Epidermal melanocyte (primary cell): ENCODE data around the gene CHCHD2.
"Not testable (repeated sequence)": the region's sequence is repeated elsewhere in the genome, so short reads cannot be mapped to it uniquely, and the experiment has no call there.

Experiments used
- DNase-seq: peaks from one replicate; pipeline ENCODE4 v3.0.0; 2011; ENCODE audit warnings: low spot score; ENCODE audit not compliant: insufficient read length

CHCHD2 gene, protein sequence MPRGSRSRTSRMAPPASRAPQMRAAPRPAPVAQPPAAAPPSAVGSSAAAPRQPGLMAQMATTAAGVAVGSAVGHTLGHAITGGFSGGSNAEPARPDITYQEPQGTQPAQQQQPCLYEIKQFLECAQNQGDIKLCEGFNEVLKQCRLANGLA

DNA sequence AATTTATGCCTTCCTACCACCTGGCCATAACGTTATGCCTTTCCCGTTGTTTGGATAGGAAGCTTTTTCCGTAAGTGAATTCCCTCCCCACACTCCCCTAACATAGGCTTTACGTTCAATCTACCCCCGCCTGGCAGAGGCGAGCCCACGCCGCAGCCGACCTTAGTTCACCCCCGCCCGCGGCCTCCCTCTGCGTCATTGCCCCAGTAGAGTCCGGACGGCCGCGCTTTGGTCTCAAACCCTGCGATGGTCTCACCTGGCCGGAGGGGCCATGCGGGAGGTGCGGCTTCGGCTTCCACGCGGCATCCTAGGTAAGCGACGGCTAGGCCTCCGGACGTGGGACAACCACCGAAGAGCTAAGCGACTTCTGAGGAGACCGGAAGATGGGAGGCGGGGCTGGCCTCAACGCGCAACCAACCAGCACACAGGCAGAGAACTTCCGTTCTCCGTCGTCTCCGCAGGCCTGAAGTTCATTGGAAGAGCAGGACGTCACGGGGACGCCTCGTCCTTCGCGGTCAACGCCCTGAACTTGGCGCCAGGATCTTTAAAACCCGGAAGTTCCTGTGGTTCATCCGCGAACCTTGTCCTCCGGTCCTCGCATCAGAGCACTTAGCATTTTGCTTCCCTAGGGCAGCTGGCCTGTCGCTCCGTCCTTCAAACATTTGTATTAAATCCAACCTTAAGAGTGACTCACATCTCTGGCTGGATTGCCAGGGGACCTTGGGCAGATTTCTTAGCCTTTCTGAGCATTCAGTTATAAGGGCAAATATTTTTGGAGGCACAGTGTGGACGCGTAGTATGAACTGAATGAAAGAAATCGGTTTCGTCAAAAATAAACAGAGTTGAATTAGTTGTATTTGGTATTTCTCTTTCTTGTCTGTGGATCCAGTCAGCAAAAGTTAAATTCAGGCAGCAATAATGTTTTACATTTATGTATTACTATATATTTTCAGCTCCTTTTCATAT, at the start of gene CHCHD2:
Gene CHCHD2, minus strand, starts transcription at position 369 of the 966 bp plus-strand sequence. Its CDS starts 63 bp downstream, at position 306.
- DNase-seq, result peak; percentile 98

DNA sequence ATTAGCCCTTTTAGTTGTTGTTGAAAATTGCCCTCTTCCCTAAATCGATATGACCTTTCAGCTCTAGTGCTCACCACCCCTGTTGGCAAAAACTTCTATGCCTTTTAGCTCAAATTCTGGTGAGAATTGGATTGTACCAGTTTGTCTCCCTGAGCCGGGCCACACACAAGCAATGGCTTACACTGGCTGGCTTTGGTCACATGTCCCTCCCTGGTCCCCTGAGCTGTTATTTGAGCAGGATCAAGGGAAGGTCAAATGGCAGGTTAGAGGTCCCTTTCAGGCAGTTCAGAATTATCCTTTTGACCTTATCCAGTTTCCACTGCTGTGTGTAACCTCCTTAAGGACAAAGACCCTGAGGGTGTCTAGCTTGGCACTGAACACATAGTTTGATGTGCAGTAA, 24.8 kb upstream of the CHCHD2 start:
- not testable (repeated sequence) for DNase-seq

DNA sequence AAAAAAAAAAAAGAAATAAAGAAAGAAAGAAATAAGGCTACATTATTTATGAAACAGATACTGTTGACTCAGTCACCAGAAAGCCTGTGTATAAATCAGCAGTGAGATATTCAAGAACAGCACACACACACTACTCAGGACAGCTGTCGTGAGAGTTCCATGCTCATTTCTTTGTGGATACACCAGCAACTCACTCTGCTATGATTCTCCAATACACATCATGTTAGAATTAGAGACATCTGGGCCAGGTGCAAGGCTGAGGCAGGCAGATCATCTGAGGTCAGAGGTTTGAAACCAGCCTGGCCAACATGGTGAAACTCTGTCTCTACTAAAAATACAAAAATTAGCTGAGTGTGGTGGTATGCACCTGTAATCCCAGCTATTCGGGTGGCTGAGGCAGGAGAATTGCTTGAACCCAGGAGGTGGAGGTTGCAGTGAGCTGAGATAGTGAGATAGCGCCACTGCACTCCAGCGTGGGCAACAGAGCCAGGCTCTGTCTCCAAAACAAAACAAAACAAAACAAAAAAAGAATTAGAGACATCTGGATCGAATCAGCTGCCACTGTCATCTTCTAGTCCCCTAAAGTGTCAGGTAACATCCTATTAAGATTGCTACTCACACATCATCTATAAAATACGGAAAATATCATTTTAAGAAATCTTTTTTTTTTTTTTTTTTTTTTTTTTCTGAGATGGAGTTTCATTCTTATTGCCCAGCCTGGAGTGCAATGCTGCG, 21.1 kb upstream of the CHCHD2 start:
- DNase-seq, result no peak

DNA sequence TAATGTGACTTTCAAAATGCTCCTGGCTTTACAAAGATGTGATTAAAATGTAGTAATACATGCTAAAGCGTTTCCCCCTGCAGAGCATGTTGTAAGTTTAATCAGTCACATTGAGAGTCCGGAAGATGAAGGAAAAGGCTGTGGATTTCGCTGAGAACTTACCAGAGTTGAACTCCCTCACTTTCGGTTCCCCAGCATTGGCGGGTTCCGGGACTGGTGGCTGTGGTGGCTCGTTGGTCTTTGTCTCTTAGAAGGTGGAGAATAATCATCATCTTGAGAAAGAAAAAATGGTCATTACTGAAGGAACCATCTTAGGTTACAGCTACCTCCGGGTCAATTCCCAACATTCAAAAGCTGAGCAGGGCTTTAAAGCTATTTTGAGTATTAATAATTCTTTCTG, 19.6 kb upstream of the CHCHD2 start:
- no peak for DNase-seq

DNA sequence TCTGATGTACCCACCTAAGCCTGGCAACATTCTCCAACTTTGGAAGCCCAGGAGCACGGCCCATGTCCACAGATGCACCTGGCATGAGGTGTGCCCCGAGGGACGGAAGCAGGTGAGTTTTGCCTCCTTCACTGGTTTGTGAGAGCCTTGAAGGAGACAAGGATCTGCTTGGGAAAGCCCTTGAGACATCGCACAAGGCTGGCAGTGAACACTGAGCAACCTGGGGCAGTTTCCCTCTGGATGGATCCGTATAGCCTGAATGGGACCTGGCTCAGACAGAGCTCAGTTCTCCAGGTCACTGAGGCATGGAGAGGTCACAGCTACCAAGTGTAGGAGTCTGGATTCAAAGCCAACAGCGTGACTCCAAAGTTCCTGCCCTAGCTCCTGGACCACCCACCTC, 18.7 kb upstream of the CHCHD2 start:
- DNase-seq, result no peak

DNA sequence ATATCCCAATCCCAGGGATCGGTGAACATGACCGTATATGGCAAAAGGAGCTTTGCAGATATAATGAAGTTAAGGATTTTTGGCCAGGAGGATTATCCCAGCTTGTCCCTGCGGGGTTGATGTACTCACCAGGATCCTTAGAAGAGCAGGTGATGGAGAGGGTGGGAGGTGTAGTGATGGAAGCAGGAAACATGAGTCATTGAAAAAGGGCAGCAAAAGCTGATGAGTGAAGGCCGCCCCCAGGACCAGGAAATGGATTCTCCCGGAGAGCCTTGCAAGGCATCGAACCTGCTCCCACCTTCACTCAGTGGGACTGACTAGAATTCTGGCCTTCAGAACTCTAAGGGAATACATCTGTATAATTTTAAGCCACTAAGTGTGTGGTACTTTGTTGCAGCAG, 15.2 kb upstream of the CHCHD2 start:
- no peak for DNase-seq

DNA sequence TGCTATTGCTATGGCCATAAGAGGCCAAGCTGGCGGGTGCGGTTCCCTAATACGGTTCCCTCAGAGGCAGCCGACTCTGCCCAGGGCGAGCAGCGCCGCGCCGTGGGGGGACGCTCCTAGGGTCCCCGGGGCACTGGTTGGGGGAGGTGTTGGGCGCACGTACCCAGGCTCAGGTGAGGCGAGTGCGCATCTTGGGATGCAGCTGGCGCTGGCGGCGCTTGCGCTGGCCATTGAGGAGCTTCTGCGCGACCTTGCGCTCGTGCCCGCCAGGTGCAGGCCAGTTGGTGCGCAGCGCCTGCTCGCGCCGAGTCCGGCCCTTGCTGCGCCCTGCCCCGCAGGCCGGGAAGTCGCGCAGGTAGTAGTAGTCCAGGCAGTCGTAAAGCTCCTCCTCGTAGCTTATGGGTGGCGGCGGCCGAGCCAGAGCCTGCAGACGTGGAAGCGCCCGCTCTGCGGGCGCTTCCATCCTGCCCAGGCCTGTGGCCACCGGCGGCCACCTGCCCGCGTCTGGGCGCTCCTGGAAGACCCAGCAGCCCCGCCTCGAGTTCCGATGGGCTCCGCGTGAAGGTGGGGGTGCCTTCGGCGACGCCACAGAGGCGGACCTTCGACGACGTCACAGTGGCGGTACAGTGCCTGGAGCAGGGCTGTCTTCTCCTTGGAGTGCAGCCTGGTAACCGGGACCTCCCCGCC, 9.7 kb upstream of the CHCHD2 start, which contains the start of gene NUPR2:
Gene NUPR2, minus strand, starts transcription at position 566 of the 687 bp plus-strand sequence. Its CDS starts 103 bp downstream, at position 463.
- no peak for DNase-seq

DNA sequence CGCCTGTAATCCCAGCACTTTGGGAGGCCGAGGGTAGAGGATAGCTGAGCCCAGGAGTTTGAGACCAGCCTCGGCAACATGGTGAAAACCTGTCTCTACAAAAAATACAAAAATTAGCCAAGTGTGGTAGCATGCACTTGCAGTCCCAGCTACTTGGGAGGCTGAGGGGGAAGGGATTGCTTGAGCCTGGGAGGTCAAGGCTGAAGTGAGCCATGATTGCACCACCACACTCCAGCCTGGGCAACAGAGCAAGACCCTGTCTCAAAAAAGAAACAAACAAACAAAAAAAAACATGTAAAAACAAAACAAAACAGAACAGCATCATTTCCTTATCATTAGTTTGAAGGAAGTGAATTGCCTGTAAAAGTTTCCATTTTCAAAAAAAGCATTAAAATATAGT, 6.0 kb upstream of the CHCHD2 start:
- DNase-seq, result not testable (repeated sequence)

DNA sequence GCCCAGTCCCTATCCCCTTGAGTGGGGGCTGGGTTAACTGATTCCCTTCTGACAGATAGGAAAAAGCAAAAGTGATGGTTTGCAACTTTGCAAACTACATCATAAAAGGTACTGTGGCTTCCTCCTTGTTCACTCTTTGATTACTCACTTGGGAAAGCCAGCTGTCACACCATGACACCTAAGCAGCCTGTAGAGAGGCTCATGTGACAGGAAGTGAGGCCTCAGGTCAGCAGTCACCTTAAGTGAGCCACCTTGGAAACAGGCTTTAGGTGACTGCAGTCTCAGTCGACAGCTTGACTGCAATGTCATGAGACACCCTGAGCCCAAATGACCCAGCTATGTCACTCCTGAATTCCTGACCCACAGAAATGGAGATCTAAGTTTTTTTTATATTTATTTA, 4.3 kb upstream of the CHCHD2 start:
- DNase-seq, result no peak

DNA sequence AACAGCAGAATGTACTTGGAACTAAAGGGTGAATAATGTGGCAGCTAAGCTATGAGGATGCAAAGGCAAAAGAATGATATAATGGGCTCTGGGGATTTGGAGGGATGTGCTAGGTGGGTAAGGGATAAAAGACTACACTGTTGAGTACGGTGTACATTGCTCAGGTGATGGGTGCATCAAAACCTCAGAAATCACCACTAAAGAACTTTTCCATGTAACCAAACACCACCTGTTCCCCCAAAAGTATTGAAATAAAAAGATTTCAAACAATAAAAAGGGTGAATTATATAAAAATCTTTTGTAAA, 1.6 kb upstream of the CHCHD2 start:
- no peak for DNase-seq

DNA sequence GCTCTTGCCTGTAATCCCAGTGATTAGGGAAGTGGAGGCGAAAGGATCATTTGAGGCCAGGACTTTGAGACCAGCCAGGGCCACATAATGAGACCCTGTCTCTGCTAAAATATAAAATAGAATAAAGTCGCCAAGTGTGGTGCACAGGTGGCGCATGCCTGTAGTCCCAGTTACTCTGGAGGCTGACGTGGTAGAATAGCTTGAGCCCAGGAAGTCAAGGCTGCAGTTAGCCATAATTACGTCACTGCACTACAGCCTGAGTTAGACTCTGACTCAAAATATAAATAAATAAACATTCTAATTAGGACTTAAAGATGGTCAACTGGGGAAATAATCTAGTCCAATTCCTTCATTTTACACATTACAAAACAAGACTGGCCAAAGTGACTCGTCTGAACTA, 768 bp downstream of the CHCHD2 start:
- DNase-seq, result no peak

DNA sequence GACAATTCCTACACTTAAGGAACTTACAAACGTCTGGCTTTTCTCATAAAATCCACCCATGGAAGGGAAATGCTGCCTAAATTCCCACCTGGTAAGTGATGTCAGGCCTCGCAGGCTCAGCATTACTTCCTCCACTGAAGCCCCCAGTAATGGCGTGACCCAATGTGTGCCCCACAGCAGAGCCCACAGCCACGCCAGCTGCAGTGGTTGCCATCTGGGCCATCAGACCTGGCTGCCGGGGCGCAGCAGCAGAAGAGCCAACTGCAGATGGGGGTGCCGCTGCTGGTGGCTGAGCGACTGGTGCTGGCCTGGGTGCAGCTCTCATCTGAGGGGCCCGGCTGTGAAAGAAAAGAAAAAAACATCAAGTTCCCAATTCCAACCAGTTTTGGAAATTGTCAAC, 2.1 kb downstream of the CHCHD2 start:
- DNase-seq, result not testable (repeated sequence)

DNA sequence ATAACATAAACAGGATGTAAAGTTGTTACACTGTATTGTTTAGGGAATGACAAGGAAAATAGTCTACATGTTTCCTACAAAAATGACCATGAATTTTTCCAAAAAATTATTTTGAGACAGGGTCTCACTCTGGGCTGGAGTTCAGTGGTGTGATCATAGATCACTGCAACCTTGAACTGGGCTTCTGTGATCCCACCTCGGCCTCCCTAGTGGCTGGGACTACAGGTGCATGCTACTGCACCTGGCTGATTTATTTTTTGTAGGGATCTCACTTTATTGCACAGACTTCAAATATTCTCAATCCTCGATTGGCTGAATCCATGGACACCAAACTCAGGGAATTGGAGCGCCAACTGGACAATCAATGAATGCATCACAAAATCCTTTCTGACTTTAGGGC, 6.6 kb downstream of the CHCHD2 start:
- no peak for DNase-seq

DNA sequence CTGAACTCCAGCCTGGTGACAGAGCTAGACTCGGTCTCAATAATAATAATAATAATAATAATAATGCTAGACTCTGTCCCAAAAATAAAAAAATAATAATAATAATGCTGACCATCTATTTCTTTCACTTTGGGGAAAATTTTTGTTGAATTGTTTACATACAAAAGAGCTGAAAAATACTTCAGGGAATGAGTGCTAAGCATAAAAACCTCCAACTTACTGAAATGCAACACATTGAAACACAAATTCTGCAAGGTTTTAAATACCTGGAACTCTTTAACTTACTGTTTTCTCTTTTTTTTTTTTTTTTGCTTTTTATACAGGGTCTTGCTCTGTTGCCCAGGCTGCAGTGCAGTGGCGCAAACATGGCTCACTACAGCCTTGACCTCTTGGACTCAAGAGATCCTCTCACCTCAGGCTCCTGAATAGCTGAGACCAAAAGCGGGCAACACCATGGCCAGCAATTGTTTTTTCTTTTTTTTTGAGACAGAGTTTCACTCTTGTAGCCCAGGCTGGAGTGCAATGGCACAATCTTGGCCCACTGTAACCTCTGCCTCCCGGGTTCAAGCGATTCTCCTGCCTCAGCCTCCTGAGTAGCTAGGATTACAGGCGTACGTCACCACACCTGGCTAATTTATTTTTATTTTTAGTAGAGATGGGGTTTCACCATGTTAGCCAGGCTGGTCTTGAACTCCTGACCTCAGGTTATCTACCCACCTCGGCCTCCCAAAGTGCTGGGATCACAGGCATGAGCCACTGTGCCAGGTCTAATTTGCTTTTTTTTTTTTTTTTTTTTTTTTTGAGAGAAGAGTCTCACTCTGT, 7.9 kb downstream of the CHCHD2 start:
- DNase-seq, result not testable (repeated sequence)

DNA sequence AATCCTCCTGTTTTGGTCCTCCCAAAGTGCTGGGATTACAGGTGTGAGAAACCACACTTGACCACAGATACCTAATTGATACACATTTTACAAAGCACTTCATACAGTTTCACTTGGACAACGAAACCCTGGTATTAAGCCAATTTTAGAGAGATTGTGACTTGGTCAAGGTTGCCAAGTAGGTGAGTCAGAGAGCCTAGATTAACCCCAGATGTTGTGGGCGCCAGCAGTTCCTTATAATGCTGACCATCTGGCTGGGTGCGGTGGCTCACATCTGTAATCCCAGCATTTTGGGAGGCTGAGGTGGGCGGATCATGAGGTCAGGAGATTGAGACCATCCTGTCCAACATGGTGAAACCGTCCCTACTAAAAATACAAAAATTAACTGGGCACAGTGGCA, 8.6 kb downstream of the CHCHD2 start:
- DNase-seq, result peak; percentile 30

DNA sequence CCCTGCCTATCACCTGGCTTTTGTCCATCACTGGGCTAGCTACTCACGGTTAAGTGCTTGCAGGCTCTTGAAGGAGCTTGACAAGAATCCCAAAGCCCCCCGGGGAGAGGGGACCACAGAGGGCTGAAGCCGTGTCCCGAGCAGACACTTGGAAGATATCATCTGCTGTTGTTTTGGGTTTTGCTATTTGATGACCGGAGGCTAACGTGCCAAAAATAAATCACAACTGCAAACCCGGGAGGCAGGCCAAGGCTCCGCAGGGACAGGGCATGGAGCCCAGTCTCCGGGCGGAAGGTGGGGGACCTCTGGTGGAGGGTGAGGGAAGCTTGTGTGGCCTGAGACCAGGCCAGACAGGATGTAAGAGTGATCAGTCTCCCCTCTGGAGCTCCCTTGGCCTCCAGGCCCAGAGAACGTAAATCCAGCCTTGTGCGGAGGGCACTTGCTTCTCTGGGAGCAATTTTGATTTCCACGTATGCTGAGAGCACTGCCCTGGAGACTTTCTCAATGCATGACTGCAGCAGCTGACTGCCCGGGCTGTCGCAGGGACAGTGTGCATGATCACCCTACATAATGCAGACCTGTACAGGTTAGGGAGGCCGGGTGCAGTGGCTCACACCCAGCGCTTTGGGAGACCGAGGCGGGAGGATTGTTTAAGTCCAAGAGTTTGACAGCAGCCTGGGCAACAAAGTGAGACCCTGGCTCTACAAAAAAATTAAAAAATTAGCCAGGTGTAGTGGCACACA, 13.3 kb downstream of the CHCHD2 start, which contains the start of gene PHKG1:
Gene PHKG1, minus strand, starts transcription at position 164 of the 743 bp plus-strand sequence. CDS start 4,011 bp downstream, outside the sequence.
- peak; percentile 85 for DNase-seq

DNA sequence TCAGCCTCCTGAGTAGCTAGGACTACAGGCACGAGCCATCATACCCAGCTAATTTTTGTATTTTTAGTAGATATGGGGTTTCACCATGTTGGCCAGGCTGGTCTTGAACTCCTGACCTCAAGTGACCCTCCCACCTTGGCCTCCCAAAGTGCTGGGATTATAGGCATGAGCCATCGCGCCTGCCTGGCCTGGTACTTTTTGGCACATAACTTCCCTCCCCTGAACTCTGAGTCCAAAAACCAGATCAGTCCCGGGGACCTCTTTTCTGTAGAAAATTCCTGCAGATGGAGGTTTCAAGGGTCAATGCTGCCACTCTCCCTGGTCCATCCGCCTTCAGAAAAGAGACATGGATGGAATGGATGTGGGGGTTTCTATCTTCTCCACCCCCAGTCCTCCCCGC, 13.9 kb downstream of the CHCHD2 start:
- DNase-seq, result peak; percentile 17

DNA sequence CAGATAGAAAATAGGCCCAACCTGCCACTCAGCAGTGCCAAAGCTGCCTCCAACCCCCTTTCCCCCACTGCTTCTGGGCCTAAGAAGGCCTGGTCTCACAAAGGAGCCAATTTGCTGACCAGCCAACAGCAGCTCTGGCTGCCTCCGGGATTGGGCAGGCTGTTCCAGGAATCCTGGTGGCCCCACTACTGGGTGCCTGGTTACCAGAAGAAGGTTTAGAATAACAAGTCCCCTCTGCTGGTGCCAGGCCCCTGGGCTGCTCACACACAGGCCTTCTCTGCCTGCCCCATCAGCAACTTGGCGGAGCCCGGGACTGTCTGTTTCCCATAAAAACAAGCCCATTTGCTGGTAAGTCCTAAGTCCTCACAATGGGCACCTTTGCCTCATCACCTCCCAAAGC, 14.7 kb downstream of the CHCHD2 start:
- DNase-seq, result no peak

DNA sequence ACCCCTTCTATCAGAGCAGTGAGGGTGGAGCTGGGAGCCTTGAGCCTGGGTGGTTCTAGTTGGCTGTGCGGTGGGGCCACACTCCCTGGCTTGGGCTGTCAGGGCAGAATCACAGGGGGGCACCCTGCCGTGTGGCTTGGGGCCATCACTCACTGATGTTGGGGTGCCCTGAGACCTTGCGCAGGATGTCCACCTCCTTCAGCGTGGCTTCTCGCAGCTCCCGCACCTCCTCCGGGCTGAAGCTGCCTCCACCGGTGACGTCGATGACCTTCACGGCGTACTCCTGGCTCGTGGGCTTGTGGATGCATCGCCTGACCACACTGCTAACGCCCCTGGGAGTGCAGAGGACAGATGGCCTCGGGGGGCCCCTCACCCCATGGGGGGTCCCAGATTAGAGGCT, 18.8 kb downstream of the CHCHD2 start:
- DNase-seq, result no peak

DNA sequence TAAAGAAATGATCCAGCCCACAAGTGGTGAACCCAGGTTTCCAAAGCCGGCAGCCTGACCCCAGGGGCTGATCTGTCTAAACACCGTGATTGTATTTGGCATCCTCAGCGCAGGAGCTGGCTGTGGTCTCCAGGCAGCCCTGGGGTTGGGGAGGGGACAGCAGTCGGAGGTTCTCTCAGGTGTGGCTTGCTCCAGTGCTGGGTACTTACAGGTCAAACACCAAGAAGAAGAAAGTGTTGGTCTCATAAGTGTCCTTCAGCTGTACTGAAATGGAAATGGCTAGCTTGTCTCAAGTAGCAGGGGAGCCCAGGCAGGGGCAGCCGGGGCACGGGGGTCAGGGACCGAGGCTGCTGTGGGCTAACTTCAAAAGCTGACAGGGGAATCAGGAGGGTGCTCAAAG, 19.5 kb downstream of the CHCHD2 start:
- no peak for DNase-seq
